Epidermal melanocyte (primary cell): ENCODE measurements around the gene CAND1.

Experiments used
- DNase-seq: peaks from one replicate; pipeline ENCODE4 v3.0.0; 2011; ENCODE audit warnings: low spot score; ENCODE audit not compliant: insufficient read length

CAND1 gene

DNA sequence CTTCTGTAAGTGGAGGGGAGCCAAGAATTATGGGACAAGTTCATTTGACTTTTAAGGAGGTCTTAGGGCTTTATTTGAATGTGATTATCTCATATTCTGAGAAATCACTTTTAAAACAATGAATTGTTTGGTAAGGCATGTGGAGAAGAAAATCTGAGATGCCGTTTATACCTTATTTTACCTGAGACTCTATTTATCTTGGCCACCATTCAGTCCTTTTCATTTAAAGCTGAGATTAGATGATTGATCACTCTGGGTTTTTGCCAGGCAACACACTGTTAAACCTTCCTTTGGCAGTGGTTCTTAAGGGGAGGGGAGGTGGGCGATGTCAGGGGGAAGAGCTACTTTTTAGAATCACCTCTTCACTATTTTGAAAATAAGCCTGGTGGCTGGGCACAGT, 11.4 kb downstream of the CAND1 start:
- no peak for DNase-seq

DNA sequence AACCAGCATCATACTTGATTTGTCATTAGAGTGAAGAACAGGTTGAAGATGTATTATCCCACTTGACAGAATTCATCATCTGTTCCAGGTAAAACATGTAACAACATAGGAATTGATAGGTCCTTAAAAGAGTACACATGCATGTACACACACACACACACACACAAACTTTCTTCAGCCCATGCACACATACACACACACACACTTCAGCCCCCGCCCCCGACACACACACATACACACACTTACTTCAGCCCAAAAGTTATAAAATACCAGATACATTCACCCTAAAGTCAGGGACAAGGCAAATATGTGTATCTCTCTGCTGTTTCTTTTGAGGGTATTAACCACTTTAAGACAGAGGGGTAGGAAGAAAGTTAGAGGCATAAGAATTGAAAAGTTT, 15.4 kb downstream of the CAND1 start:
- DNase-seq: no peak

DNA sequence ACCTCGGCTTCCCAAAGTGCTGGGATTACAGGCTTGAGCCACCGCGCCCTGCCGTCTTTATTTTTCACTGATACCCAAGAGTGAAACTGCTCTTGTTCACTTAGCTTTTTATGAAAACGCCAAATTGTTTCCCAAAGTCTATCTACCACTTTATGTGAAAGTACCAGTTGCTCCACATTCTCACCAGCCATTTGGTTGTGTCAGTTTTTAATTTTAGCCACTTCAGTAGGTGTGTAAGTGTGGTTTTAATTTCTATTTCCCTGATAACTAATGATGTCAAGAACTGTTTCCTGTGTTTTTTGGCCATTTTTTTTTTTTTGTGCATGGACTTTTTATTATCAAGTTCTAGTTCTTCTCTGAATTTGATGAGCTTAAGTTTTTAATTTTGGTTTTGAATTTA, 17.1 kb downstream of the CAND1 start:
- DNase-seq: no peak

DNA sequence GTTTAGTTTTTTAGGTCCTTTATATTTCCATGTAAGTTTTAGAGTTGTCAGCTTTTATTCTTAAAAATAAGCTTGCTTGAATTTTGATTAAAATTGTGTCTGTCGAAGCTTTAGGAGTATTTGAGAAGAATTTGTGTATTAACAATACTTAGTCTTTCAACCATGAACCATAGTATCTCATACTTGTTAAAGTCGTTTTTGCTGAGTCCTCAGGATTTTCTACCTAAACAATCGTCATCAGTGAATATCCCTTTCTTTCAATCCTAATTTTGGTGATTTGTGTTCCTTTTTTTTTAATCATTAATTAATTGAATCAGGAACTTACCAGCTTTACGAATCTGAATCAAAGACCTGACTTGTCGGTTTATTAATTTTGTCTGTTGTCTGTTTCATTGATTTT, 18.2 kb downstream of the CAND1 start:
- DNase-seq: no peak

DNA sequence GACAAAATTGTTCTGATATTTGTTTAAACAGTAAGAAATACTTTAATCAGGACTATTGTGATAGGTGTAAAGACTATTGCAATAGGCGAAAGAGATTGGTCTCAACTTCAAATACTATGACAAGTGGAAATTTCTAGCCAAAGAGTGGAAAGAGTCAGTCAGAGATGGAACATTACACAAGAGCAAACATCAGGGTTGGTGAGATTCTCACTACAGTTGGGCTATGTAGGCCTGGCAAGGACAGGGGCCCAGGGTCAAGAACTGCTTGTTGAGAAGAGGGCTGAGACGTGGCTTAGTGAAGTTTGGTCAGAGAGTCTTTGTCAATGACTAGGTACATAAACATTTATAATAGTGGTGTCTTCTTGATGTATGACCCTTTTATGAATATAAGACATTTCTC, 19.4 kb downstream of the CAND1 start:
- DNase-seq: no peak

DNA sequence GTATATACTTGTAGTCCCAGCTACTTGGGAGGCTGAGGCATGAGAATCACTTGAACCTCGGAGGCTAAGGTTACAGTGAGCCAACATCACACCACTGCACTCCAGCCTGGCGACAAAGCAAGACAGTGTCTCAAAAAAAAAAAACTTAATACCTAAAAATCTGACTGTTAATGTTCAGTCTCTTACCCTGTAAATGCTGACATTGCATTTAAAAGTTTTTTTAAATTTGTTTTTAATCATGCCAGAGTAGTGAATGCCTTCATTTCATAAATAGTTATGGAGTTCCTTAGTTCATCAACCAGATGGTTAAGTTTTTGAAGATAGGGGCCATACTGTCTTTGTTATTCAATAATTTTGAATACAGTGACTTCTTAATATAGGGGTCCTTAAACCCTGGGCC, 21.2 kb downstream of the CAND1 start:
- DNase-seq: no peak

DNA sequence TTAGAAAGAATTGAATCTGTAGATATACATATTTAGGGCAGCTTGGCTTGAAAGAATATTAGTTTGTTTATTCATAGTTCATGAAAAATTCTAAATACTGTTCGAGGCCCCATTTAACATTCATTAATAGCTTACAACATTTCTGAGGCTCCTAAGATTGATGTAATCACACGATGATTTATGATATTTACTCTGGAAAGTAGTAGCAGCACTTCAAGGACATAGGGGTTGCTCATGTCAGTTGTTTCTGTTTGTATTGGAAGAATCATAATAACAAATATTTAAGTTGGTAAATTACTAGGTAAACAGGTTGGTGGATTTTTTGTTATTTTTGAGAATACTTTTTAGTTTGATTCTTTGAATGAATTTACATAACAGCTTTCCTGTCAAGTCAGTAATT, 30.4 kb downstream of the CAND1 start:
- DNase-seq: no peak

DNA sequence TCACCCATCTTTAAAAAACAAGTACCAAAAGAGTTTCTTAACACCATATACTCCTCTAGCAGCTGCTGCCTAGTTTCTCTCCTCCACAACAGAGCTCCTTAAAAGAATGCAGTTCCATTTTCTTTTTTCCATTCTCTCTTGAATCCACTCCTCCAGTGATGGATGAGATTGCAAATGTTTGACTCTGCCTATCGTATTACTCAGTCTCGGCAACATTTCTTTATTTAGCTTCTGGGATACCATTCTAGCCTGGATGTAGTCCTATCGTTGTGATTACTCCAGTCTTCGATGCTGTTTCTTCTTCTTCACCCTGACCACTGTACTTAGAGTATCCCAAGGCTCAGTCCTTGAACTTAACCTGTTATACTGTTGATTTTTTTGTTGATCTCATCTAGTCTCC, 30.8 kb downstream of the CAND1 start:
- no peak for DNase-seq

DNA sequence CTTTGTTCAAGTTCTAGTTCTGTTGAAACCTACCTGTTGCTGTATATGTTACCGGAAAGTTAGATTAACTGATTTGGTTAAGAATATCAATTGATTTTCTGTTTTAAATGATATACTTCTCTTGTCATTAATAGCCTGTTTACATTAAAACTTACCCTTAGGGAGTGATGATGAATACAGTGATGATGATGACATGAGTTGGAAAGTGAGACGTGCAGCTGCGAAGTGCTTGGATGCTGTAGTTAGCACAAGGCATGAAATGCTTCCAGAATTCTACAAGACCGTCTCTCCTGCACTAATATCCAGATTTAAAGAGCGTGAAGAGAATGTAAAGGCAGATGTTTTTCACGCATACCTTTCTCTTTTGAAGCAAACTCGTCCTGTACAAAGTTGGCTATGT, 33.0 kb downstream of the CAND1 start:
- DNase-seq: no peak

DNA sequence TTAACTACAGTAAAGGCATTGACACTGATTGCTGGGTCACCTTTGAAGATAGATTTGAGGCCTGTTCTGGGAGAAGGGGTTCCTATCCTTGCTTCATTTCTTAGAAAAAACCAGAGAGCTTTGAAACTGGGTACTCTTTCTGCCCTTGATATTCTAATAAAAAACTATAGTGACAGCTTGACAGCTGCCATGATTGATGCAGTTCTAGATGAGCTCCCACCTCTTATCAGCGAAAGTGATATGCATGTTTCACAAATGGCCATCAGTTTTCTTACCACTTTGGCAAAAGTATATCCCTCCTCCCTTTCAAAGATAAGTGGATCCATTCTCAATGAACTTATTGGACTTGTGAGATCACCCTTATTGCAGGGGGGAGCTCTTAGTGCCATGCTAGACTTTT, 36.4 kb downstream of the CAND1 start:
- no peak for DNase-seq

DNA sequence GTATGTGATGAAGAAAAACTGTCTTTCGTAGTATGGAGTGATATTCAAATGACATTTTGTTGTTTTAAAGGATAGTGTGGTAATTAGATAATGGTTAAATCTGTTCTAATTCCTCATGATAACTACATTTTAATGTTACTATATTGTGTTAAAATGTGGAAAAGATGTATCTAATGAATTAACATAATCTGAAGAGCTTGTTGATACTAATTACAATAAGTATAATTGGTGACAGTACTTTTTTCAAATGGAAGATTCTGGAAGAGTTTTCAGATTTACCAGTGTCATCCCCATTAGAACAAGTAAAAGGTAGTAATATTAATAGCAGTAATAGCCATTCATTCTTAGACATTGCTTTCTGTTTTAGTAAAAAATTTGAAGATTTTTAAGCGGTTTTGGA, 37.6 kb downstream of the CAND1 start:
- DNase-seq: no peak

DNA sequence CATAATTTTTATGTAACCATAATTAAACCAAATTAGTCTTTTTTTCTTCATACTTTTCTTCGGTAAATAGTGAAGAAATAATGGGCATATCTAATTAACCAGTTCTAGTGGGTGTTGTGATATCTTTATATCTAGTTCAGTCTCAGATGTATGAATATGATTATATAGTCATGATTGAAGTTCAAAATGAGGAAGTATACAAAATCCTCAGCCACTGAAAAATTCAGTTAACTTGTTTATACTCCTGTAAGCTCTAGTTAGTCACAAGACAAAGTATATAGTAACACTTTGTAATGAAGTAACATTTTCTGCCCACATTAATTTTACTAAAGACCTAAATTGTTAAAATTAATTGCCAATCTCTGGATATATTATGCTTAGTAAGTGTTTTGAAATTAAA, 46.5 kb downstream of the CAND1 start:
- DNase-seq: no peak

DNA sequence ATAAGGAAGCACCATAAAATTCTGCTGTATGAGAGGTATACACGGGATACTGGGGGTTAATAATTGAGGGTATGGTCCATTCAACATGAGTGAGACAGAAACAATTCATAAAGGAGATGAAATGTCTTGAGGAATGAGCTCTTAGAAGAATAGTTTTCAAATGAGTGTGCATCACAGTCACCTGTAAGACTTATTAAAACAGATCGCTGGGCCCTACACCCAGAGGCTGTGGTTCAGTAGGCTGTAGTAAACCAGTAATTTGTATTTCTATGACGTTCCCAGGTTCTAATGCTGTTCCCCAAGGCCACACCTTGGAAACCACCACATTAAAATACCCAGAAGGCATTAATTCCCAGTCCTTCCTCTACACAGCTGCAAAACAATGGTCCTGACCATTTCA, 49.6 kb downstream of the CAND1 start:
- no peak for DNase-seq

DNA sequence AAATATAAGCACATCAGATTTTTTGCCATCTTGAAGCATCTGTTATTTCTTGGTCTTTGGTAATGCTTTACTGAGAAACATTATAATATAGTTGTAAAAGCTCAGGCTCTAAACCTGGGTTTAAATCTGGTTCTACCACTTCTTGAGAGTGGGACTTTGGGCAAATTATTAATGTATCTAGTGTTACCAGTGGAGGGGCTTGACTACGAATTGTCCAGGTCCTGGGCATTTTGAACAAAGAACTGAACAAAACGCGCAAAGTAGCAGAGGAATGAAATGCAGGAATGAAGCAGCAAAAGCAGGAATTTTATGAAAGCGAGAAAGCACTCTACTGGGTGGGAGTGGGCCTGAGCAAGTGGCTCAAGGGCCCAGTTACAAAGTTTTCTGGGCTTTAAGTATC, 50.8 kb downstream of the CAND1 start:
- no peak for DNase-seq

DNA sequence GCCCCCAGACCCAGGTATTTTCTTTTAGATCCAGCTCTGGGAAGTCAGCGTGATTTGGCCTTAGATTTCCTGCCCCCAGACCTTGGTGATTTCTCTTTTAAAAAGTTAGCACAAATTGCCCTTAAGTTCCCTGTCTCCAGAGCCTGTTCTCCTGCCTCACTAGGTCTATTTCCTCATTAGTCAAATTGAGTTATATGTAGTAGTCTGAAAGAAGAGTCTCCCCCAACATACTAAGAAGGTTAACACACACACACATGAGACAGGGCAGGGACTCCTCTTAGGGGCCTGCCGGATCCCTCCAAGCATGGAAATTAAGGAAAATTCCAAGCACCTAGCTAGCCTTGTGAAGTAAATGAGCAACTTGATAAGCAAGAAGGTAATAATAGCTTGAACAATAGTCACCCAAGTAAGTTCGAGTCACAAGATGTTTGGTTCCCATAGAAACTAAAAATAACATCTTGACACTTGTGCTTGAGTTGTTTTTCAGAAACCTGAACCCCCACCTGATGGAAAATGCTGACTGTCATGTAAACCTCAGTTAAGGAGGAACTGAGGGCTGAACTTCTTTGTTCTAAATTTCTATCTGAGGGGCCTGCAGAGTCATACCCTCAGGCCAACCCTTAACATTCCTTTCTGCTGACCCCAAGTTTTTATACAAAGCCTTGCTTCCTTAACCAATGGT, 51.6 kb downstream of the CAND1 start:
- DNase-seq: no peak

DNA sequence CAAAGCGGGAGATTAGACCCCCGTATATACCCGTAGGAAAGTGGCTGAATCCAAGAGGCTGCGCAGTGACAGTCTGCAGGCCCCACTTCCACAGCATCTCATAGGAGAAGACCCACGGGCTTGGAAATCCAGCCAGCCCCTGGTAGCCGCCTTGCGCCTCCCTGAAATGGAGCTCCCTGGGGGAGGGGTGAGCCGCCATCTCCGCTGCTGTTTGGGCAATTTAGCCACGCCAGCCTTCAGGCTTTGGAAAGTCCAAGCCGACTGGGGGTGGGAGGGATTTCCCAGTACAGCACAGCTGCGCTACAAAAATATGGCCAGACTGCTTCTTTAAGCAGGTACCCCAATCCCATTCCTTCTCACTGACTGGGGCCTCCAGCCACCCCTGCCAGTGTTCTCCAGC, 53.4 kb downstream of the CAND1 start:
- no peak for DNase-seq

DNA sequence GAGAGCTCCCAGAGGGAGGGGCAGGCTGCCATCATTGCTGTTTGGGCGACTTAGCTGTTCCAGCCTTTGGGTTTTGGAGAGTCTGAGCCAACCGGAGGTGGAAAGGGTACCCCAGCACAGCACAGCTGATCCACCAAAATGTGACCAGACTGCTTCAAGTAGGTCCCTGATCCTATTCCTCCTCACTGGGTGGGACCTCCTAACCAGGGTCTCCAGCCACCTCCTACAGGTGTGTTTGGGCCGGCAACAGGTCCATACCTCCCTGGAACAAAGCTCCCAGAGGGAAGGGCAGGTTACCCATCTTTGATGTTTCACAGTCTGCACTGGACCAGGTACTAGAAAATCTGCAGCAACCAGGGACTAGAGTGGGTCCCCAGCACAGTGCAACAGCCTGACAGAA, 53.8 kb downstream of the CAND1 start:
- no peak for DNase-seq

DNA sequence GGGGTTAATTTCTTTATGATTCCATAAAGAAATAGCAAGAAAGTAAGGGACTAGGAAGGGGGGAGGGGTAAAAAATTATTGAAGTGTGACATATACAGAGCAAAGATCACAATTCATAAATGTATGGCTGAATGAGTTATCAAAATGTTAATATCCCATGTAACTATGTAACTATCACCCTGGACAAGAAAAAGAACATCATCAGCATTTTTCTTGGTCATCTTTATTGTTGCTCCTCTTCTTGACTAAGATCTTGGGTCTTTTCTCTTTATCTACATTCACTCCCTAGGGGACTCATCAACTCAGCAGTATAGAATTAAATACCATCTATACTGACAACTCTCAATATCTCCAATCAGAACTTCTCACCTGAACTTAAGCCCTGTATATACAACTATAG, 57.5 kb downstream of the CAND1 start:
- no peak for DNase-seq

DNA sequence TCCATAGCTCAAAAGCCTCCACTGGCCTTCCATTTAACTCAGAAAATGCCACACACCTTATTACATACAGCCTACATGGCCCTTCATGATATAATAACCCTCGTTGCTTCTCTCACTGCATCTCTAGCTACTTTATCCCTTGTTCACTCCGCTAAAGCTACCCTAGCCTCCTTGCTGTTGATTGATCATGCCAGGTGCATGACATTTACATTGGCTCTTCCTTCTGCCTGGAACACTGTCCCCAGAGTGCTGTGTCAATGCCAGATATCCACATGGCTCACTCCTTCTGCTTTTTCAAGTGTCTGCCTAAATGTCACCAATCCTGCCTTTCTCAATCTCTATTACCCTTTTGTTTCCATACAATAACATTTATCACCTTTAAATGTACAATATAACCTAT, 58.3 kb downstream of the CAND1 start:
- no peak for DNase-seq

DNA sequence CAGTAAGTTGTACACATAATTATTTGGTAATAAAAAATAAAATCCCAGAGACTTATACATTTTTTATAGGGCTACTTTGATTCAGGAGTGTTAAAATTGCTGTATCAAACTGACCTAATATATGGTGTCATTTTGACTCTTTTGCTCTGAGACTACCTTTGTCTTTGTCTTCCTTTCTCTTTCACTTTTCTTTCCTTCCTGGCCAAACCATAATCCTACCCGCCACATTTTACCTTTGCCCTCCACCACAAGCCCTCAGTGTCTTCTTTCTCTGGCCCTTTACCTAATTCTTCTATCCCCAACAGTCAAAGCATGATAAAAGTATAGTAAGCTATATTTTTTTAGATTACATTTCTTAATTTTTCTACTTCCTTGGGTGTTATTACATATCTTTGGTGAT, 62.0 kb downstream of the CAND1 start:
- DNase-seq: no peak

DNA sequence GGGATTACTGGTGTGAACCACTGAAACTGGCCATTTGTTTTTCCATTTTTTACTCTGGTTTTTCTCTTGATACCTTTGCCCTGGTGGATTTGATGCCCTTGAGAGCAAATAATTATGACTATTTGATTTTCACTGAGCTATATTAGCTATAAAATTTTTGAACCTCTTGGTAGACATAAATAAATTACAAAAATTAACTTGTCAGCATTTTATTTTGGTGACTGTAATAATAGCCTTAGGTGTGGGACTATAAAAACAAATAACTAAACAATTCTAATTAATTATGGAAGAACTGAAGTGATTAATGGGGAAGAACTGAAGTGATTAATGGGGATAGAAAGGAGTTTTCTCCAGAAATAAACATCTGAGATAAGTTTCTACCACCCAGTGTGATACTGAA, 62.7 kb downstream of the CAND1 start:
- DNase-seq: no peak

DNA sequence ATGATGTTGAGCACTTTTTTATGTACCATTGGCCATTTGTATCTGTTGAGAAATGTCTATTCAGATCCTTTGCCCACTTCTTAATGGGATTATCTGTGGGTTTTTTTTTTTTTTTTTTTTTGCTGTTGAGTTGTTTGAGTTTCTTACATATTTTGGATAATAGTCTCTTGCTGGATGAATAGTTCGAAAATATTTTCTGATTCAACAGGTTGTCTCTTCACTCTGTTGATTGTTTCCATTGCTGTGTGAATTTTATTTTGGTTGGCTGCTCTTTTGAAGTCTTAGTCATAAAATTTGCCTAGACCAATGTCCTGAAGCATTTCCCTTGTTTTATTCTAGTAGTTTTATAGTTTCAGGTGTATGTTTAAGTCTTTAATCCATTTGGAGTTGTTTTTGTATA, 64.5 kb downstream of the CAND1 start:
- no peak for DNase-seq

DNA sequence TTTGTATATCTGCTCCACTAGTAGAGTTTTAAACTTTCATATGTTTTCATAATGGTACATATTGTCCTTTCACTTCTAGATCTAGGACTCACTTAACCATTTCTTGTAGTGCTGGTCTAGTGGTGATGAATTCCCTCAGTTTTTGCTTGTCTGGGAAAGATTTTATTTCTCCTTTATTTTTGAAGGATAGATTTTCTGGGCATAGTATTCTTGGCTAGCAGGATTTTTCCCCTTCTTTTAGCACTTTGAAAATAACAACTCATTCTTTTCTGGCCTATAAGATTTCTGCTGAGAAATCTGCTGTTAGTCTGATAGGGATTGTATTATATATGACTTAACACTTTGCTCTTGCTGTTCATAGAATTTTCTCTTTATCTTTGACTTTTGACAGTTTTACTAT, 69.3 kb downstream of the CAND1 start:
- DNase-seq: no peak

DNA sequence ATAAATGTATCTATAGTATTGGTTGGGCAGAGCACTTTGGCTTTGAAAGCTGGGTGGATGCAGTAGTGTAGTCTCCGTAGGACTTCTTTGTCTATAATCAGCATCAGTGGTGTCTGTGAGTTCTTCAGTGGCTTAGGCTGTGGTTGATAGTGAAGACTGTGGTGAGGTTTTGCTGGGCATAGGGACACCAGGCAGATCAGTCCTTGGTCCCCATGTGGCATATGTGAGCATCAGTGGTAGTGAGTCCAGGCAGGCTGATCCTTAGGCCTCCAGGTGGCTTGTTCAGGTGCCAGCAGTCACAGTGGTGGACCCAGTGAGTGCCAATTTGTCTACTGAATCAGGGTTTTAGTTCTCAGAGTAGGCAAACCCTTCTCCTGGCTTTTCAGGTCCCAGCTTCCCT, 70.4 kb downstream of the CAND1 start:
- no peak for DNase-seq
